ENCODE results near the gene MBD6. TPM values are rescaled to one million over a fixed set of nuclear protein-coding genes. Genes with fewer than 3 reads are reported as not detected.

Gene MBD6
- total and polyA plus RNA-seq, 2 of the 13 experiments (the other 11 are each of a cell fraction or from before 2014, with no cell fraction given): 4.1 to 5.9 TPM

DNA sequence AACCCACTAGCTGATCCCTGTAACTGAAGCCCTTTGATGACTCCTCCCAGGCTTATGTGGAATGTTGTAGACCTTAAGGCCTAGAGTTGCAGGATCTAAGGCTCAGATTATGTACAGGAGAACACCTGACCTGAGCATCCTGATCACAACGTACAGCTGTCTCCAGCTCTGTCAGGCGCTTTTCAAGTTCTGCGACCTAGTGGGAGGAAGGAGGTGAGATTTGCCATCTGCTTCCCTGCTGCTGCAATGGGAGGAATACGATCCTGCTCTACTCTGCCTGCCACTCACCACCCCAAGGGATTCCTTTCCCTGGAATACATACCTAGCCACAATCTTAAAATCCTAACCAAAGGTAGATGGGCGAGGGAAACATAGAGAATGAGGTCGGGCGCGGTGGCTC is 10.5 kb downstream of the MBD6 start (continued):
- no peak for TF ChIP-seq PAX8 (CRISPR knock-in tag; IDR thresholded peaks at IDR 0.05; ENCODE audit: borderline replicate concordance)
- TF ChIP-seq, protein P1, sequence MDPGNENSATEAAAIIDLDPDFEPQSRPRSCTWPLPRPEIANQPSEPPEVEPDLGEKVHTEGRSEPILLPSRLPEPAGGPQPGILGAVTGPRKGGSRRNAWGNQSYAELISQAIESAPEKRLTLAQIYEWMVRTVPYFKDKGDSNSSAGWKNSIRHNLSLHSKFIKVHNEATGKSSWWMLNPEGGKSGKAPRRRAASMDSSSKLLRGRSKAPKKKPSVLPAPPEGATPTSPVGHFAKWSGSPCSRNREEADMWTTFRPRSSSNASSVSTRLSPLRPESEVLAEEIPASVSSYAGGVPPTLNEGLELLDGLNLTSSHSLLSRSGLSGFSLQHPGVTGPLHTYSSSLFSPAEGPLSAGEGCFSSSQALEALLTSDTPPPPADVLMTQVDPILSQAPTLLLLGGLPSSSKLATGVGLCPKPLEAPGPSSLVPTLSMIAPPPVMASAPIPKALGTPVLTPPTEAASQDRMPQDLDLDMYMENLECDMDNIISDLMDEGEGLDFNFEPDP (CRISPR knock-in tag; conservative IDR thresholded peaks at IDR 0.05): no peak
- TF ChIP-seq, protein P2, sequence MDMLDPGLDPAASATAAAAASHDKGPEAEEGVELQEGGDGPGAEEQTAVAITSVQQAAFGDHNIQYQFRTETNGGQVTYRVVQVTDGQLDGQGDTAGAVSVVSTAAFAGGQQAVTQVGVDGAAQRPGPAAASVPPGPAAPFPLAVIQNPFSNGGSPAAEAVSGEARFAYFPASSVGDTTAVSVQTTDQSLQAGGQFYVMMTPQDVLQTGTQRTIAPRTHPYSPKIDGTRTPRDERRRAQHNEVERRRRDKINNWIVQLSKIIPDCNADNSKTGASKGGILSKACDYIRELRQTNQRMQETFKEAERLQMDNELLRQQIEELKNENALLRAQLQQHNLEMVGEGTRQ (IDR thresholded peaks at IDR 0.05; ENCODE audit: low read depth, low read length): no peak
- TF ChIP-seq, protein P2 (CRISPR knock-in tag; IDR thresholded peaks at IDR 0.05; ENCODE audit: borderline replicate concordance): no peak

DNA sequence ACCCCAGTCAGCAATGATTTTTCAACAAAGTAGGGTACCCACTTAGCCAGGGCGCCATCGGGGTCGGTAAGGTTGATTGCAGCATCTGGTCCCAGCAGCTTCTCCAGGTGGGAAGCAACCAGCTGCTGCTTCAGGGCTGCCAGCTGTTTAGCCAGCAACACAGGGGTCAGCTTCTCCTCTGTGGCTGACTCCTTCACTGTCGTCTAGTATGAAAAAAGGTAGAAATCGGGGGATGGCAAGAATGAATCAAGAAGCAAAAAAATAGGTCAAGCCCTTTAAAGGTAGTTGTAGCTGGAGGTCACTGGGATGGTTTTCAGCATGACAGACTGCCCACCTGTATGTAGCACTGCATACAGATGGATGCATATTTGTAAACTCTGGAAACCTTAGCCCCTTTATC is 11.6 kb downstream of the MBD6 start:
- Histone ChIP-seq H3K4me2 (ENCODE audit: low read depth, low read length) (no peak overlapping the region), H2AFZ (ENCODE audit: low read length) (no peak overlapping the region), H3K9ac (ENCODE audit: insufficient read depth, low read depth, low read length) (no peak overlapping the region), H3K4me3 (replicated peaks in 1 of 3; ENCODE audit: insufficient read depth in 1 of 3, low read depth in 2 of 3, low read length in 3 of 3) (no peak overlapping the region), H3K36me3 (replicated peaks in 1 of 2; ENCODE audit: control insufficient read depth in 1 of 2, insufficient read depth in 2 of 2, low read length in 2 of 2) (peaks cover 20 to 58% of the 10 kb centered on the region in 2 experiments), H3K27me3 (ENCODE audit: control insufficient read depth in 1 of 2, insufficient read depth in 2 of 2, low read length in 2 of 2) (no peaks in the 10 kb centered on the region), H3K79me2 (ENCODE audit: insufficient read depth, low read length) (no peaks in the 10 kb centered on the region), H4K20me1 (ENCODE audit: insufficient read depth, low read length) (no peaks in the 10 kb centered on the region), H3K9me3 (ENCODE audit: low read length) (no peaks in the 10 kb centered on the region), H3K27ac (ENCODE audit: extremely low read length, insufficient read depth, low read length) (no peak overlapping the region), H3K4me1 (ENCODE audit: insufficient read depth, low read length) (no peaks in the 10 kb centered on the region)
- FAIRE-seq (no peak), DNase-seq (ENCODE audit: low spot score) (no peak), ATAC-seq (no peak)
- BruUV-seq (replicated peaks): no TSS peak
- WGBS (ENCODE audit: low lambda C conversion rate): 93% methylated on average over 5 of the region's 5 CpGs
- POLR2A ChIA-PET: interaction anchor here (1.1 to 2.0 kb wide), 3 partner anchors 9 to 12 kb away, joined by 3 to 8 read pairs (median 3); no protein-coding TSS in a partner anchor
- intact Hi-C loops (cut with micrococcal nuclease; ENCODE audit: unreplicated experiment) (no loop called here), in situ Hi-C loops (cut with HindIII; ENCODE audit: extremely low pct_ligation_motif_present, low pct_unique_long_range_greater_than_20kb) (no loop called here)
- CTCF ChIA-PET (ENCODE audit: low intra/inter-chr PET ratio, low total read pairs): no interaction called here
- TF ChIP-seq NFKBIZ (CRISPR knock-in tag; IDR thresholded peaks at IDR 0.05) (no peak), TOPORS (CRISPR knock-in tag; IDR thresholded peaks at IDR 0.05) (no peak), ZNF510 (CRISPR knock-in tag; IDR thresholded peaks at IDR 0.05; ENCODE audit: low read depth) (no peak), ZNF891 (CRISPR knock-in tag; IDR thresholded peaks at IDR 0.05) (no peak), TBX3 (IDR thresholded peaks at IDR 0.05; ENCODE audit: borderline replicate concordance) (no peak), KLF12 (CRISPR knock-in tag; IDR thresholded peaks at IDR 0.05; ENCODE audit: borderline replicate concordance) (no peak), ZNF713 (CRISPR knock-in tag; IDR thresholded peaks at IDR 0.05) (no peak)
- TF ChIP-seq, protein P3, sequence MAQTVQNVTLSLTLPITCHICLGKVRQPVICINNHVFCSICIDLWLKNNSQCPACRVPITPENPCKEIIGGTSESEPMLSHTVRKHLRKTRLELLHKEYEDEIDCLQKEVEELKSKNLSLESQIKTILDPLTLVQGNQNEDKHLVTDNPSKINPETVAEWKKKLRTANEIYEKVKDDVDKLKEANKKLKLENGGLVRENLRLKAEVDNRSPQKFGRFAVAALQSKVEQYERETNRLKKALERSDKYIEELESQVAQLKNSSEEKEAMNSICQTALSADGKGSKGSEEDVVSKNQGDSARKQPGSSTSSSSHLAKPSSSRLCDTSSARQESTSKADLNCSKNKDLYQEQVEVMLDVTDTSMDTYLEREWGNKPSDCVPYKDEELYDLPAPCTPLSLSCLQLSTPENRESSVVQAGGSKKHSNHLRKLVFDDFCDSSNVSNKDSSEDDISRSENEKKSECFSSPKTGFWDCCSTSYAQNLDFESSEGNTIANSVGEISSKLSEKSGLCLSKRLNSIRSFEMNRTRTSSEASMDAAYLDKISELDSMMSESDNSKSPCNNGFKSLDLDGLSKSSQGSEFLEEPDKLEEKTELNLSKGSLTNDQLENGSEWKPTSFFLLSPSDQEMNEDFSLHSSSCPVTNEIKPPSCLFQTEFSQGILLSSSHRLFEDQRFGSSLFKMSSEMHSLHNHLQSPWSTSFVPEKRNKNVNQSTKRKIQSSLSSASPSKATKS (CRISPR knock-in tag; IDR thresholded peaks at IDR 0.05): no peak
- TF ChIP-seq, protein P4, sequence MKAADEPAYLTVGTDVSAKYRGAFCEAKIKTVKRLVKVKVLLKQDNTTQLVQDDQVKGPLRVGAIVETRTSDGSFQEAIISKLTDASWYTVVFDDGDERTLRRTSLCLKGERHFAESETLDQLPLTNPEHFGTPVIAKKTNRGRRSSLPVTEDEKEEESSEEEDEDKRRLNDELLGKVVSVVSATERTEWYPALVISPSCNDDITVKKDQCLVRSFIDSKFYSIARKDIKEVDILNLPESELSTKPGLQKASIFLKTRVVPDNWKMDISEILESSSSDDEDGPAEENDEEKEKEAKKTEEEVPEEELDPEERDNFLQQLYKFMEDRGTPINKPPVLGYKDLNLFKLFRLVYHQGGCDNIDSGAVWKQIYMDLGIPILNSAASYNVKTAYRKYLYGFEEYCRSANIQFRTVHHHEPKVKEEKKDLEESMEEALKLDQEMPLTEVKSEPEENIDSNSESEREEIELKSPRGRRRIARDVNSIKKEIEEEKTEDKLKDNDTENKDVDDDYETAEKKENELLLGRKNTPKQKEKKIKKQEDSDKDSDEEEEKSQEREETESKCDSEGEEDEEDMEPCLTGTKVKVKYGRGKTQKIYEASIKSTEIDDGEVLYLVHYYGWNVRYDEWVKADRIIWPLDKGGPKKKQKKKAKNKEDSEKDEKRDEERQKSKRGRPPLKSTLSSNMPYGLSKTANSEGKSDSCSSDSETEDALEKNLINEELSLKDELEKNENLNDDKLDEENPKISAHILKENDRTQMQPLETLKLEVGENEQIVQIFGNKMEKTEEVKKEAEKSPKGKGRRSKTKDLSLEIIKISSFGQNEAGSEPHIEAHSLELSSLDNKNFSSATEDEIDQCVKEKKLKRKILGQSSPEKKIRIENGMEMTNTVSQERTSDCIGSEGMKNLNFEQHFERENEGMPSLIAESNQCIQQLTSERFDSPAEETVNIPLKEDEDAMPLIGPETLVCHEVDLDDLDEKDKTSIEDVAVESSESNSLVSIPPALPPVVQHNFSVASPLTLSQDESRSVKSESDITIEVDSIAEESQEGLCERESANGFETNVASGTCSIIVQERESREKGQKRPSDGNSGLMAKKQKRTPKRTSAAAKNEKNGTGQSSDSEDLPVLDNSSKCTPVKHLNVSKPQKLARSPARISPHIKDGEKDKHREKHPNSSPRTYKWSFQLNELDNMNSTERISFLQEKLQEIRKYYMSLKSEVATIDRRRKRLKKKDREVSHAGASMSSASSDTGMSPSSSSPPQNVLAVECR (CRISPR knock-in tag; IDR thresholded peaks at IDR 0.05; ENCODE audit: borderline replicate concordance): no peak

Data from HepG2 (cell line).